ENCODE results near the gene RGS6. TPM values are rescaled to one million over a fixed set of nuclear protein-coding genes. Genes with fewer than 3 reads are reported as not detected.

Gene RGS6
- total RNA-seq, 1 donor: not detected

DNA sequence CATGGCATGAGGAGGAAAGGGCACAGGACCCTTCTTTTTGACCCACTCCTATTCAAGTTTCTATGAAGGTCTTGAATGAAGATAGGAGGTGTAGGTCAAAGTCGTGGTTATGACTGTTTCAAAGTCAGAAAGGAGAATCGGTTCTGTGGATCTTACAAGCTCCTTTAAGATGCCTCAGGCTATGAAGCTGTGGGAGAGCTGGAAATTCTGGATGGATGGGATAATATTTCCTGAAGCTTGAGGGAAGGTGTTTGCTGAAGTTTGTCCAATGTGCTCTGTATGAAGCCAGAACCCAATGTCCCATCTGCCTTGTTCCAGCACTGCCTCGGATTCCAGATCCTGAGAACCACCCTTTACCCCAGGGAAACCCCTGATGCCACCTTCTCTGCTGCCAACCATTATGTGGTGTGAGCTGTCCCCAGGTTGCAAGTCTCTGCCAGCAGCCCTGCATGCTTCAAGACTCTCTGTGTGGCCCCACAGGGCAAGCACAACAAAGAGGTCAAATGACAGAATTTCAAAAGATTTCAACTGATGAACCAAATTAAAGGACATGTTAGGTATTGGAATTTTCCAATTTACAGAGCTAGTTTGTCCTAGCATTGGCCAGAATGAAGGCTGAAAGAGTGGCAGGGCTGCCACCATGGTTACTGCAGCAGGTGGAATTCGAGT lies 472.0 kb downstream of the RGS6 start:
- H3K79me2 ChIP-seq (ENCODE audit: insufficient read depth, low read length): no peaks in the 10 kb centered on the region
- no peaks in the 10 kb centered on the region for H3K27me3 ChIP-seq (ENCODE audit: insufficient read depth, low read length)
- H3K9me3 ChIP-seq (ENCODE audit: low read depth, low read length): no peaks in the 10 kb centered on the region
- H3K4me3 ChIP-seq (ENCODE audit: insufficient read depth, low read length): no peak overlapping the region
- H3K4me1 ChIP-seq (ENCODE audit: insufficient read depth, low read length): no peaks in the 10 kb centered on the region
- no peak overlapping the region for H3K27ac ChIP-seq (ENCODE audit: low read depth, low read length)
- no peak overlapping the region for H2AFZ ChIP-seq (ENCODE audit: low read length)
- no peak for DNase-seq (ENCODE audit: insufficient read length, low spot score, missing footprints)
- H4K20me1 ChIP-seq (ENCODE audit: insufficient read depth, low read length): no peaks in the 10 kb centered on the region
- no peaks in the 10 kb centered on the region for H3K36me3 ChIP-seq (ENCODE audit: insufficient read depth, low read length)
- H3K4me2 ChIP-seq (ENCODE audit: insufficient read depth, low read length): no peak overlapping the region
- TF ChIP-seq, protein P1, sequence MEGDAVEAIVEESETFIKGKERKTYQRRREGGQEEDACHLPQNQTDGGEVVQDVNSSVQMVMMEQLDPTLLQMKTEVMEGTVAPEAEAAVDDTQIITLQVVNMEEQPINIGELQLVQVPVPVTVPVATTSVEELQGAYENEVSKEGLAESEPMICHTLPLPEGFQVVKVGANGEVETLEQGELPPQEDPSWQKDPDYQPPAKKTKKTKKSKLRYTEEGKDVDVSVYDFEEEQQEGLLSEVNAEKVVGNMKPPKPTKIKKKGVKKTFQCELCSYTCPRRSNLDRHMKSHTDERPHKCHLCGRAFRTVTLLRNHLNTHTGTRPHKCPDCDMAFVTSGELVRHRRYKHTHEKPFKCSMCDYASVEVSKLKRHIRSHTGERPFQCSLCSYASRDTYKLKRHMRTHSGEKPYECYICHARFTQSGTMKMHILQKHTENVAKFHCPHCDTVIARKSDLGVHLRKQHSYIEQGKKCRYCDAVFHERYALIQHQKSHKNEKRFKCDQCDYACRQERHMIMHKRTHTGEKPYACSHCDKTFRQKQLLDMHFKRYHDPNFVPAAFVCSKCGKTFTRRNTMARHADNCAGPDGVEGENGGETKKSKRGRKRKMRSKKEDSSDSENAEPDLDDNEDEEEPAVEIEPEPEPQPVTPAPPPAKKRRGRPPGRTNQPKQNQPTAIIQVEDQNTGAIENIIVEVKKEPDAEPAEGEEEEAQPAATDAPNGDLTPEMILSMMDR (IDR thresholded peaks at IDR 0.05; ENCODE audit: extremely low read depth, low read depth, low read length): no peak

DNA sequence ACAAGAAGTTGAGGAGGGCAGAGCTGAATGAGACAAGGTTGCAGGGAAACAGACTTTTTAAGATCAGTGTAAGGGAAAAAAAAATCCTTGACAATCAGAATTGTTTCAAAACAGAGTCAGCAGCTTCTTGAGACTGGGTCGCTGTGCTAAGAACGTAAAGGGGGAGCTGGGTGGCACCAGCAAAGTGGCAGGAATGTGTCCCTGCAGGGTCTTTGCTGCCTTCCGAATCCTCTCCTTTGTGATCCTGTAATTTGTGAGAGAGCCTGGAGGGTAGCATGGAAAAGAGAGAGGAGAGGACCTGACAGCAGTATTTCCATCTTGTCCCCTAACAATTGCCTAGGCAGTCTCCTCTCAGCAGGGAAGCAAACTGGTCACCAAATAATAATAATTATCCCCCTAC lies 472.8 kb downstream of the RGS6 start:
- DNase-seq (ENCODE audit: insufficient read length, low spot score, missing footprints): no peak
- Histone ChIP-seq H3K4me2 (ENCODE audit: insufficient read depth, low read length) (no peak overlapping the region), H3K36me3 (ENCODE audit: insufficient read depth, low read length) (no peaks in the 10 kb centered on the region), H4K20me1 (ENCODE audit: insufficient read depth, low read length) (no peaks in the 10 kb centered on the region), H2AFZ (ENCODE audit: low read length) (no peak overlapping the region), H3K27me3 (ENCODE audit: insufficient read depth, low read length) (no peaks in the 10 kb centered on the region), H3K27ac (ENCODE audit: low read depth, low read length) (no peak overlapping the region), H3K4me1 (ENCODE audit: insufficient read depth, low read length) (no peaks in the 10 kb centered on the region), H3K79me2 (ENCODE audit: insufficient read depth, low read length) (no peaks in the 10 kb centered on the region), H3K9me3 (ENCODE audit: low read depth, low read length) (no peaks in the 10 kb centered on the region), H3K4me3 (ENCODE audit: insufficient read depth, low read length) (no peak overlapping the region)
- TF ChIP-seq, protein P1 (IDR thresholded peaks at IDR 0.05; ENCODE audit: extremely low read depth, low read depth, low read length): no peak

DNA sequence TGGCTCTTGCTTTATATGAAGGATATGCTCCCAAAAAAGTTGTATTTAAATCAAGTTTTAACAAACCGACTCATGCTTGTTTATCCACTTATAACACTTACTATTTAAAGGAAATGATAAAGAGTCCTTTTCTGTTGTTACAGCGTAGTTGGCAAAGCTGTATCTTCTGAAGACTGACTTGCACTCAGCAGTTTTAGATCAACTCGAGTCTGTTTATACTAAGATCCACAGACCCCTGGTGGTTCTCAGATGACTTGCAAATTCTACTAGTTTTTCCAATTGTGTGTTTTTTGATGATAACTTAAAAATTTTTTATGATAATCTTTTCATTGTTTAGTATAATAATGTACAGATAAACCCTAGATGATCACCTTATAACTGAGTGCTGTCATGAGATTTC lies 475.8 kb downstream of the RGS6 start:
- Histone ChIP-seq H3K79me2 (ENCODE audit: insufficient read depth, low read length) (no peaks in the 10 kb centered on the region), H3K9me3 (ENCODE audit: low read depth, low read length) (no peaks in the 10 kb centered on the region), H3K4me3 (ENCODE audit: insufficient read depth, low read length) (no peak overlapping the region), H3K4me2 (ENCODE audit: insufficient read depth, low read length) (no peak overlapping the region), H2AFZ (ENCODE audit: low read length) (no peak overlapping the region), H3K27me3 (ENCODE audit: insufficient read depth, low read length) (no peaks in the 10 kb centered on the region), H4K20me1 (ENCODE audit: insufficient read depth, low read length) (no peaks in the 10 kb centered on the region), H3K36me3 (ENCODE audit: insufficient read depth, low read length) (no peaks in the 10 kb centered on the region), H3K27ac (ENCODE audit: low read depth, low read length) (no peak overlapping the region), H3K4me1 (ENCODE audit: insufficient read depth, low read length) (no peaks in the 10 kb centered on the region)
- TF ChIP-seq, protein P1 (IDR thresholded peaks at IDR 0.05; ENCODE audit: extremely low read depth, low read depth, low read length): no peak
- no peak for DNase-seq (ENCODE audit: insufficient read length, low spot score, missing footprints)

DNA sequence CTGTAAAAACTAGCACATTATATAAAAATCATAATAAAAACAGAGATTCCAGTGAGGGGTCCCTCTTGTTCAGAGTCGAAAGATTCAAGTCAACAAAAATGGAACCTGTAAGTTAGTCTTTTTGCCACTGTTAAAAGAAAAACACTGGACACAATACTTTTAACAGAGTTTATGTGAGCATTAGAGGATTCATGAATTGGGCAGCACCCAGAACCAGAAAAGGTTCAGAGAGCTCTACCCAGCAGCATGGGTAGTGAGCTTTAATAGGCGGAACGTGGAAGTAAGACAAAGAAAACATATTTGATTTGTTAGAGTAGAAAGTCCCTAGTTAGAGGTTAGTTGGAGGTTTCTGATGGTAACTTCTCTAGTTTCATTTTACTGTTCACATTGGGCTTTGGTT lies 476.8 kb downstream of the RGS6 start:
- H3K4me2 ChIP-seq (ENCODE audit: insufficient read depth, low read length): no peak overlapping the region
- no peaks in the 10 kb centered on the region for H4K20me1 ChIP-seq (ENCODE audit: insufficient read depth, low read length)
- H3K27ac ChIP-seq (ENCODE audit: low read depth, low read length): no peak overlapping the region
- DNase-seq (ENCODE audit: insufficient read length, low spot score, missing footprints): no peak
- H3K9me3 ChIP-seq (ENCODE audit: low read depth, low read length): no peaks in the 10 kb centered on the region
- no peak overlapping the region for H2AFZ ChIP-seq (ENCODE audit: low read length)
- no peaks in the 10 kb centered on the region for H3K27me3 ChIP-seq (ENCODE audit: insufficient read depth, low read length)
- no peaks in the 10 kb centered on the region for H3K4me1 ChIP-seq (ENCODE audit: insufficient read depth, low read length)
- H3K79me2 ChIP-seq (ENCODE audit: insufficient read depth, low read length): no peaks in the 10 kb centered on the region
- TF ChIP-seq, protein P1 (IDR thresholded peaks at IDR 0.05; ENCODE audit: extremely low read depth, low read depth, low read length): no peak
- no peaks in the 10 kb centered on the region for H3K36me3 ChIP-seq (ENCODE audit: insufficient read depth, low read length)
- H3K4me3 ChIP-seq (ENCODE audit: insufficient read depth, low read length): no peak overlapping the region

Measured in osteoblast (primary cell).